Stimulated activated CD4-positive, alpha-beta T cell treated with anti-CD3 and anti-CD28 coated beads, Interleukin-1b, Interleukin-23, amount 100 ng/mL, for 1 hour (primary cell): ENCODE data around the gene SH3GL1.

Experiments used
- DNase-seq, 2 donors: peaks; one replicate each; pipeline ENCODE4 v3.0.0-alpha.2; 2020; ENCODE audit warnings: low read depth in 2 of 2

SH3GL1 gene

GRCh38 chr19:4343370-4344307 lies 56.7 kb downstream of the SH3GL1 start, which contains the start of gene MPND:
MPND (plus strand) TSS chr19:4343562; CDS start chr19:4343594, 32 bp downstream.
- peak; percentile 81 to 95 for DNase-seq

GRCh38 chr19:4342615-4343369 lies 57.6 kb downstream of the SH3GL1 start:
- DNase-seq = peak; percentile 64 to 80

- DNase-seq = no peak
These were observed 58.1 kb downstream of the SH3GL1 start for GRCh38 chr19:4342314-4342614.

- no peak for DNase-seq
These were observed 61.6 kb downstream of the SH3GL1 start, which contains the start of gene STAP2 for GRCh38 chr19:4338441-4339355. STAP2 (minus strand) TSS chr19:4338827; CDS start chr19:4338753, 74 bp downstream.

GRCh38 chr19:4337906-4338440 lies 62.4 kb downstream of the SH3GL1 start:
- no peak for DNase-seq

- DNase-seq = no peak
These were observed 65.3 kb downstream of the SH3GL1 start for GRCh38 chr19:4334929-4335570.

DNA sequence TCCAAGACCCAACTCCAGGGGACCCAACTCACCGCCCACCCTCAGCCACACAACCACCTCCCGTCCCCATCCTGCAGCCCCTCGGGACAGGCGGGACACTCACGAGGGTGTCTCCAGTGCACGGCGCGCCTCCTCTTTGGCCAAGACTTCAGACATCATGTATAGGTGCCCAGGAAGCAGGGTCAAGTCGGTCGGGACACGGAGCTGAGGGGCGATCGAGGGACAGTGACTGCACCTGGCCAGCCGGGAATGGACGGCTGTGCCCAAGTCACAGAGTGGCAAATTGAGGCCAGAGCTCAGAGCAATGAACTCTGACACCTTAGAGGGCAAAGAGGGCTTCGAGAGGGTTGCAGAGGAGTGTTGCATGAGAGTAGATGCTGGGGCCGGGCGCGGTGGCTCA lies 70.5 kb downstream of the SH3GL1 start:
- DNase-seq = no peak

- DNase-seq = peak in 1 of 2 donors; percentile 49
These were observed 71.2 kb downstream of the SH3GL1 start for GRCh38 chr19:4328991-4329681.

DNA sequence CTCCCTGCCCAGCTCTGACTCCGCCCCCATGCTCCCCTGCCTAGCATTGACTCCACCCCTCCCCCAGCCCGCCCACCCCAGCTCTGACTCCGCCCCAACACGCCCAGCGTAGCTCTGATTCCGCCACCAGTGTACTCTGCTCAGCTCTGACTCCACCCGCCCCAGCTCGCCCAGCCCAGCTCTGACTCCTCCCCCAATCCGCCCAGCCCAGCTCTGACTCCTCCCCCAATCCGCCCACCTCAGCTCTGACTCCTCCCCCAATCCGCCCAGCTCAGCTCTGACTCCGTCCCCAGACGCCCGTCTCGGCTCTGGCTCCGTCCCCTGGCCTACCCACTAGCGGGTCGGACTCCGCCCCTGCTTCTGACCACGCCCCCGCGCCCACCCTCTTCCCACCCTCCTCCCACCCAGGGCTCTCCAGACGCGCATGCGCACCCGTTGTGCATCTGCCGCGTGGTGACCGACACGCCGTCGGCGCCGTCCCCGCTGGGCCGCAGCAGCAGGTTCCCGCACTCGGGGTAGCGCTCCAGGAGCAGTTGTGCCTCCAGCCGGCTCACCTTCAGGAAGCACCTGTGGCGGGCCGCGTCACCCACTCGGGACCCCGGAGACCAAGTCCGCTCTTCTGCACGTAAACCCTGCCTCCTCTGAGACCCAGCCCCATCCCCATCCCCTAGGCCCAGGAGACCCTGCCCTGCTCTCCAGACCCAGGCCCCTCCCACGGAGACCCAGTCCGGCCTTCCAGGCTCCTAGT lies 71.9 kb downstream of the SH3GL1 start:
- peak; percentile 81 to 98 for DNase-seq

DNA sequence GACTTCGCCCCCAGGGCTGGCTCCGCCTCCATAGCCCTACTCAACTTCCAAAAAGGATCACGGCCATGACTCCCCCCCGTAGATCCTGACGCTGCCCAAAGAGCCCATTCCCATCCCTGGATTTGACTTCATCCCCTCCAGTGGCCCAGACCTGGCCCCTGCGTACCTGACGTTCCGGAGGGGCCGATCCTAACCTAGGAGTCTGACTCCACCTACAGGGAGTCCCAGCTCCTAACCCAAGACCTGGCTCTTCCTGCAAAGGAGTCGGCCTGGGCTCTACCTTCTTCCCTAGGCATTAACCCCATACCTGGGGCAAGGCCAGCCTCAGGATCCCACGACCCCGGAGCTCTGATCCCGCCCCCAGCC lies 72.5 kb downstream of the SH3GL1 start:
- DNase-seq = no peak

GRCh38 chr19:4327252-4327876 lies 73.0 kb downstream of the SH3GL1 start:
- peak in 1 of 2 donors; percentile 64 for DNase-seq

DNA sequence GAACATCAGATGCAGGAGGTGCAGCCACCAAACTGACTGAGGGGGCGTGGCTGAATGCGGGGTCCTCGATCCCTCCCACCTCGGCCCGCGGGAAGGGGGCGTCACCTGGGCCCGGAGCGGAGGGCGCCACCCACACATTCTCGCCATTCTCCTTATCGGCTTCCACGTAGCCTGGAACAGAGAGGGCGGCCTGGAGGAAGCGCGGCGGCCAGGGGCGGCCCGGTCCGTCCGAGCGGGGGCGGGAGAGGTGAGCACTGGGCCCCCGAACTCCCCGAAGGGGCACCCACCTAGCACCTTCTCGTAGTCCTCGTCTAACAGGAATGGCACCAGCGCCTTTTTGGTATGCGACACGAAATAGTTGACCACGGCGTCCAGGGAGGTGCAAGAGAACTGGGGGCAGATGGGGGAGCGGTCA lies 73.5 kb downstream of the SH3GL1 start:
- DNase-seq = no peak

DNA sequence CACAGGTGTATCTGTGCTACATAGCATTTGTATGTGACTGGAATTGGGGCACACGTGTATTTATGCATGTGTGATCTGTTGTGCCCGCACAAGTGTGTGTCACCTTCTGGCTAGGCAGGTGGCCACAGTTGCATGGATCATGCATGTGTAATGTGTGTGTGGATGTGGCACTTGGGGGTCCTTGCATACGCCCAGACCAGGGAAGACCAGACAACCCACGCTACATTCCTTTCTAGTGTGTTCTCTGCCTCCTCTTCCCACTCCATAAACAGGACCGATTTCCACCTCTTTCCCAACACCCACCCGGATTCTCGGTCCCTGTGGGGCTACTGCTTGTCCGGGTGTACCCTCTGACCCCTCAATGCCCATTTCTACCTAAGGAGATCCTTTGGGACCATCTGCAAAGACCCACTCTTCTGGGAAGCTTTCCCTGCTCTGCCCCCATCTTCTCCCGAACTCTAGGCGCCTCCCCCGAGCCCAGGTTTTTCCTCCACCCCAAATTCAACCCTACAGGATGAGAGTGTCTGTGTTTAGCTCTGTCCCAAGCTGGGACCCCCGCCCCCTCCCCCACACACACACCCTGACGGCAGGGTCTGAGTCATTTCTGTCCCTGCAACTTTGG lies 74.0 kb downstream of the SH3GL1 start:
- DNase-seq = no peak

DNA sequence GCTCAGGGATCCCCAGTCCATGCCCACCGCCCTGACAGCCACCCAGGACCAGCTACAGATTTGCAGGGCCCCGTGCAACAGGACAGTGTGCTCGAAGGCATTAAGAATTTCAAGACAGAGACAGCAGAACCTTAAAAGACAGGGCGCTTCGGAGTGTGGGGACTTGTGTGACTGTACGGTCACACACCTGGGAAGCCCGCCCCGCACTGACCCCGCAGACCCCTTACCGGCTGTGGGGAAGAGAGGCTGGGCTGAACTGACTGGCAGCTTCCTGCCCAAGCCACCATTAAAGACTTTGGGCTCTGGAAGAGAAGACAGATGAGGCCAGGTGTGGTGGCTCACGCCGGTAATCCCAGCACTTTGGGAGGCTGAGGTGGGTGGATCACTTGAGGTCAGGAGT lies 76.1 kb downstream of the SH3GL1 start:
- DNase-seq = no peak

- DNase-seq = no peak
These were observed 76.7 kb downstream of the SH3GL1 start for GRCh38 chr19:4323692-4324091.

GRCh38 chr19:4322942-4323665 lies 77.2 kb downstream of the SH3GL1 start:
- no peak for DNase-seq

- no peak for DNase-seq
These were observed 79.9 kb downstream of the SH3GL1 start for GRCh38 chr19:4320419-4320818.
